HepG2 (cell line): ENCODE measurements around the gene TLR9. TPM values are rescaled to one million over a fixed set of nuclear protein-coding genes. Genes with fewer than 3 reads are reported as not detected.

Experiments
- DMAP1 ChIP-seq: IDR thresholded peaks from 2 replicates; pipeline ENCODE4 v1.6.1; 2016
- HNRNPL ChIP-seq: fragments of 200-400 bp; formaldehyde crosslinking; IDR thresholded peaks from 2 replicates; pipeline ENCODE4 v1.6.1; 2017; ENCODE audit warnings: mild to moderate bottlenecking, low read depth, low read length
- HOXA5 ChIP-seq: sonication (generic); formaldehyde crosslinking; IDR thresholded peaks from 2 replicates; pipeline ENCODE4 v1.4.0; 2020; ENCODE audit warnings: missing genetic modification reagents
- JUNB ChIP-seq: sonication (generic); formaldehyde crosslinking; IDR thresholded peaks from 2 replicates; pipeline ENCODE4 v1.8.0; 2022; ENCODE audit warnings: missing genetic modification reagents, mild to moderate bottlenecking, borderline replicate concordance
- MTF1 ChIP-seq: sonication (generic); formaldehyde crosslinking; IDR thresholded peaks from 2 replicates; pipeline ENCODE4 v1.5.0; 2020; ENCODE audit warnings: missing genetic modification reagents
- NCOA5 ChIP-seq: sonication (generic); formaldehyde crosslinking; IDR thresholded peaks from 2 replicates; pipeline ENCODE4 v1.4.0; 2020; ENCODE audit warnings: missing genetic modification reagents
- PHB2 ChIP-seq: fragments of 450-650 bp; IDR thresholded peaks from 2 replicates; pipeline ENCODE4 v1.6.1; 2018; ENCODE audit not compliant: partially characterized antibody
- PHF21A ChIP-seq: sonication (generic); formaldehyde crosslinking; IDR thresholded peaks from 2 replicates; pipeline ENCODE4 v1.5.0; 2020; ENCODE audit warnings: mild to moderate bottlenecking, missing genetic modification reagents
- PPARG ChIP-seq: conservative IDR thresholded peaks from 2 replicates; pipeline ENCODE4 v1.6.1; 2016; ENCODE audit warnings: missing biosample characterization, missing genetic modification reagents
- RFXANK ChIP-seq: IDR thresholded peaks from 2 replicates; pipeline ENCODE4 v1.6.1; 2016
- WIZ ChIP-seq: sonication (generic); formaldehyde crosslinking; IDR thresholded peaks from 2 replicates; pipeline ENCODE4 v1.5.1; 2020; ENCODE audit warnings: mild to moderate bottlenecking, missing genetic modification reagents
- ZFP36 ChIP-seq: fragments of 150-350 bp; IDR thresholded peaks from 2 replicates; pipeline ENCODE4 v1.6.1; 2018; ENCODE audit warnings: borderline replicate concordance, low read length, low read depth; ENCODE audit not compliant: partially characterized antibody
- ZFP90 ChIP-seq: sonication (generic); formaldehyde crosslinking; IDR thresholded peaks from 2 replicates; pipeline ENCODE4 v1.8.0; 2022; ENCODE audit warnings: missing genetic modification reagents, mild to moderate bottlenecking, inconsistent platforms, borderline replicate concordance
- ZNF260 ChIP-seq: sonication (generic); formaldehyde crosslinking; IDR thresholded peaks from 2 replicates; pipeline ENCODE4 v1.4.0; 2020; ENCODE audit warnings: missing genetic modification reagents, low read depth, mild to moderate bottlenecking, borderline replicate concordance
- ZNF782 ChIP-seq: sonication (generic); formaldehyde crosslinking; IDR thresholded peaks from 2 replicates; pipeline ENCODE4 v1.4.0; 2020; ENCODE audit warnings: missing genetic modification reagents, mild to moderate bottlenecking, borderline replicate concordance
- polyA plus RNA-seq, 8 experiments: library from polyadenylated mRNA; depleted of rRNA in 3 of 8; stranded (reverse) in 7 of 8; unstranded in 1 of 8; fragments of >200 nt; fragmentation: Illumina TruSeq in 4 of 8; extraction: Trizol in 4 of 8; gene quantifications; 2 replicates each; pipeline versions ENCODE4 v1.2.1 to v1.2.3, GENCODE V29; 2011 to 2016; ENCODE audit warnings: low read depth in 4 of 8, missing spikeins in 1 of 8, mixed read lengths in 1 of 8; ENCODE audit not compliant: insufficient read depth in 1 of 8
- total RNA-seq, 5 experiments: library from RNA; depleted of rRNA; stranded (reverse); fragments of >200 nt; fragmentation: Illumina TruSeq; extraction: Trizol; gene quantifications; 2 replicates each; pipeline ENCODE4 v1.2.3, GENCODE V29; 2016; ENCODE audit warnings: low read depth in 1 of 5
- TF ChIP-seq, protein P1 (sequence below): IDR thresholded peaks from 2 replicates; pipeline ENCODE4 v1.6.1; 2012; ENCODE audit warnings: low read depth, low read length, improper control_type of control experiment
- TF ChIP-seq, protein P2 (sequence below): sonication (generic); formaldehyde crosslinking; IDR thresholded peaks from 2 replicates; pipeline ENCODE4 v1.8.0; 2022; ENCODE audit warnings: mild to moderate bottlenecking, missing genetic modification reagents
- TF ChIP-seq, protein P3 (sequence below): sonication (generic); formaldehyde crosslinking; IDR thresholded peaks from 2 replicates; pipeline ENCODE4 v1.5.0; 2020; ENCODE audit warnings: mild to moderate bottlenecking, missing genetic modification reagents
- TF ChIP-seq, protein P4 (sequence below): sonication (generic); formaldehyde crosslinking; IDR thresholded peaks from 2 replicates; pipeline ENCODE4 v1.4.0; 2020; ENCODE audit warnings: missing genetic modification reagents
- TF ChIP-seq, protein P5 (sequence below): IDR thresholded peaks from 2 replicates; pipeline ENCODE4 v1.6.1; 2012; ENCODE audit warnings: inconsistent platforms

TLR9 gene
- total and polyA plus RNA-seq, 2 of the 13 experiments (the other 11 are each of a cell fraction or from before 2014, with no cell fraction given), result not detected

DNA sequence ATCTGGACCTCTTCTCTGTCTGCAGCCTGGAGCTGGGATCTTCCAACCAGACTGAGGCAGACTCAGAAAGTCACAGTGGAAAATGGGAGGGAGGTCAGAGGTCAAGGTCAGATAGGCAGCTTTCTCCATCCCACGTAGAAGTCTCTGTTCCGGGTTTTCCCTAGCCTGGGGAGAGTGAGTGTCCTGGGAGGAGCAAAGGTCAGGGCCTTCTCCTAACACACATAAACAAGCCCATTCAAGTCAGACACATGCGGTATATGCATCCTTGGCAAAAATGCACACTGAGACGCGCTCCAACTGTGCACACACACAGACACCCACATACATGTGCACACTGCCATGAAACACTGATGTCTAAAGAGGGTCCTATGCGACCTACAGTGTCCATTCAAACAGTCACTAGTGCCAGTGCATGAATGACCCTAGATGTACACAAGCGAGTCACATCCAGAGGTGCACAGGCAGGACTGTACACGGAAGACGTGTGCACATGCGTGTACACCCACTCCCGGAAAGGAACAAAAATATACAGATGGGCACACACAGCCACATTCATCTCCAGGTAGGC lies 12.8 kb upstream of the TLR9 start (continued):
- TF ChIP-seq, protein P1, sequence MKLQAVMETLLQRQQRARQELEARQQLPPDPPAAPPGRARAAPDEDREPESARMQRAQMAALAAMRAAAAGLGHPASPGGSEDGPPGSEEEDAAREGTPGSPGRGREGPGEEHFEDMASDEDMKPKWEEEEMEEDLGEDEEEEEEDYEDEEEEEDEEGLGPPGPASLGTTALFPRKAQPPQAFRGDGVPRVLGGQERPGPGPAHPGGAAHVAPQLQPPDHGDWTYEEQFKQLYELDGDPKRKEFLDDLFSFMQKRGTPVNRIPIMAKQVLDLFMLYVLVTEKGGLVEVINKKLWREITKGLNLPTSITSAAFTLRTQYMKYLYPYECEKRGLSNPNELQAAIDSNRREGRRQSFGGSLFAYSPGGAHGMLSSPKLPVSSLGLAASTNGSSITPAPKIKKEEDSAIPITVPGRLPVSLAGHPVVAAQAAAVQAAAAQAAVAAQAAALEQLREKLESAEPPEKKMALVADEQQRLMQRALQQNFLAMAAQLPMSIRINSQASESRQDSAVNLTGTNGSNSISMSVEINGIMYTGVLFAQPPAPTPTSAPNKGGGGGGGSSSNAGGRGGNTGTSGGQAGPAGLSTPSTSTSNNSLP, result no peak
- TF ChIP-seq PHF21A, result peak; percentile 75; the same call in 1 of the 2 replicates
- TF ChIP-seq, protein P2, sequence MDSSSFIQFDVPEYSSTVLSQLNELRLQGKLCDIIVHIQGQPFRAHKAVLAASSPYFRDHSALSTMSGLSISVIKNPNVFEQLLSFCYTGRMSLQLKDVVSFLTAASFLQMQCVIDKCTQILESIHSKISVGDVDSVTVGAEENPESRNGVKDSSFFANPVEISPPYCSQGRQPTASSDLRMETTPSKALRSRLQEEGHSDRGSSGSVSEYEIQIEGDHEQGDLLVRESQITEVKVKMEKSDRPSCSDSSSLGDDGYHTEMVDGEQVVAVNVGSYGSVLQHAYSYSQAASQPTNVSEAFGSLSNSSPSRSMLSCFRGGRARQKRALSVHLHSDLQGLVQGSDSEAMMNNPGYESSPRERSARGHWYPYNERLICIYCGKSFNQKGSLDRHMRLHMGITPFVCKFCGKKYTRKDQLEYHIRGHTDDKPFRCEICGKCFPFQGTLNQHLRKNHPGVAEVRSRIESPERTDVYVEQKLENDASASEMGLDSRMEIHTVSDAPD, result peak; percentile 46; the same call in 1 of the 2 replicates
- TF ChIP-seq ZFP36, result no peak
- TF ChIP-seq ZFP90 (CRISPR knock-in tag), result no peak
- TF ChIP-seq RFXANK (CRISPR knock-in tag), result no peak
- no peak for TF ChIP-seq MTF1 (CRISPR knock-in tag)
- no peak for TF ChIP-seq WIZ (CRISPR knock-in tag)
- TF ChIP-seq ZNF782, result no peak
- no peak for TF ChIP-seq HNRNPL
- no peak for TF ChIP-seq NCOA5 (CRISPR knock-in tag)
- TF ChIP-seq, protein P3, sequence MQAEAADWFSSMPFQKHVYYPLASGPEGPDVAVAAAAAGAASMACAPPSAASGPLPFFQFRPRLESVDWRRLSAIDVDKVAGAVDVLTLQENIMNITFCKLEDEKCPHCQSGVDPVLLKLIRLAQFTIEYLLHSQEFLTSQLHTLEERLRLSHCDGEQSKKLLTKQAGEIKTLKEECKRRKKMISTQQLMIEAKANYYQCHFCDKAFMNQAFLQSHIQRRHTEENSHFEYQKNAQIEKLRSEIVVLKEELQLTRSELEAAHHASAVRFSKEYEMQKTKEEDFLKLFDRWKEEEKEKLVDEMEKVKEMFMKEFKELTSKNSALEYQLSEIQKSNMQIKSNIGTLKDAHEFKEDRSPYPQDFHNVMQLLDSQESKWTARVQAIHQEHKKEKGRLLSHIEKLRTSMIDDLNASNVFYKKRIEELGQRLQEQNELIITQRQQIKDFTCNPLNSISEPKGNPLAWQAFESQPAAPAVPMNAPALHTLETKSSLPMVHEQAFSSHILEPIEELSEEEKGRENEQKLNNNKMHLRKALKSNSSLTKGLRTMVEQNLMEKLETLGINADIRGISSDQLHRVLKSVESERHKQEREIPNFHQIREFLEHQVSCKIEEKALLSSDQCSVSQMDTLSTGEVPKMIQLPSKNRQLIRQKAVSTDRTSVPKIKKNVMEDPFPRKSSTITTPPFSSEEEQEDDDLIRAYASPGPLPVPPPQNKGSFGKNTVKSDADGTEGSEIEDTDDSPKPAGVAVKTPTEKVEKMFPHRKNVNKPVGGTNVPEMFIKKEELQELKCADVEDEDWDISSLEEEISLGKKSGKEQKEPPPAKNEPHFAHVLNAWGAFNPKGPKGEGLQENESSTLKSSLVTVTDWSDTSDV (CRISPR knock-in tag), result no peak
- TF ChIP-seq, protein P4, sequence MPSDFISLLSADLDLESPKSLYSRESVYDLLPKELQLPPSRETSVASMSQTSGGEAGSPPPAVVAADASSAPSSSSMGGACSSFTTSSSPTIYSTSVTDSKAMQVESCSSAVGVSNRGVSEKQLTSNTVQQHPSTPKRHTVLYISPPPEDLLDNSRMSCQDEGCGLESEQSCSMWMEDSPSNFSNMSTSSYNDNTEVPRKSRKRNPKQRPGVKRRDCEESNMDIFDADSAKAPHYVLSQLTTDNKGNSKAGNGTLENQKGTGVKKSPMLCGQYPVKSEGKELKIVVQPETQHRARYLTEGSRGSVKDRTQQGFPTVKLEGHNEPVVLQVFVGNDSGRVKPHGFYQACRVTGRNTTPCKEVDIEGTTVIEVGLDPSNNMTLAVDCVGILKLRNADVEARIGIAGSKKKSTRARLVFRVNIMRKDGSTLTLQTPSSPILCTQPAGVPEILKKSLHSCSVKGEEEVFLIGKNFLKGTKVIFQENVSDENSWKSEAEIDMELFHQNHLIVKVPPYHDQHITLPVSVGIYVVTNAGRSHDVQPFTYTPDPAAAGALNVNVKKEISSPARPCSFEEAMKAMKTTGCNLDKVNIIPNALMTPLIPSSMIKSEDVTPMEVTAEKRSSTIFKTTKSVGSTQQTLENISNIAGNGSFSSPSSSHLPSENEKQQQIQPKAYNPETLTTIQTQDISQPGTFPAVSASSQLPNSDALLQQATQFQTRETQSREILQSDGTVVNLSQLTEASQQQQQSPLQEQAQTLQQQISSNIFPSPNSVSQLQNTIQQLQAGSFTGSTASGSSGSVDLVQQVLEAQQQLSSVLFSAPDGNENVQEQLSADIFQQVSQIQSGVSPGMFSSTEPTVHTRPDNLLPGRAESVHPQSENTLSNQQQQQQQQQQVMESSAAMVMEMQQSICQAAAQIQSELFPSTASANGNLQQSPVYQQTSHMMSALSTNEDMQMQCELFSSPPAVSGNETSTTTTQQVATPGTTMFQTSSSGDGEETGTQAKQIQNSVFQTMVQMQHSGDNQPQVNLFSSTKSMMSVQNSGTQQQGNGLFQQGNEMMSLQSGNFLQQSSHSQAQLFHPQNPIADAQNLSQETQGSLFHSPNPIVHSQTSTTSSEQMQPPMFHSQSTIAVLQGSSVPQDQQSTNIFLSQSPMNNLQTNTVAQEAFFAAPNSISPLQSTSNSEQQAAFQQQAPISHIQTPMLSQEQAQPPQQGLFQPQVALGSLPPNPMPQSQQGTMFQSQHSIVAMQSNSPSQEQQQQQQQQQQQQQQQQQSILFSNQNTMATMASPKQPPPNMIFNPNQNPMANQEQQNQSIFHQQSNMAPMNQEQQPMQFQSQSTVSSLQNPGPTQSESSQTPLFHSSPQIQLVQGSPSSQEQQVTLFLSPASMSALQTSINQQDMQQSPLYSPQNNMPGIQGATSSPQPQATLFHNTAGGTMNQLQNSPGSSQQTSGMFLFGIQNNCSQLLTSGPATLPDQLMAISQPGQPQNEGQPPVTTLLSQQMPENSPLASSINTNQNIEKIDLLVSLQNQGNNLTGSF, result no peak
- TF ChIP-seq JUNB (CRISPR knock-in tag), result peak; percentile 44; the same call in 1 of the 2 replicates
- TF ChIP-seq, protein P5, sequence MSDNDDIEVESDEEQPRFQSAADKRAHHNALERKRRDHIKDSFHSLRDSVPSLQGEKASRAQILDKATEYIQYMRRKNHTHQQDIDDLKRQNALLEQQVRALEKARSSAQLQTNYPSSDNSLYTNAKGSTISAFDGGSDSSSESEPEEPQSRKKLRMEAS, result peak; percentile 80
- TF ChIP-seq DMAP1 (CRISPR knock-in tag), result peak; percentile 55; the same call in 1 of the 2 replicates
- peak; percentile 86 for TF ChIP-seq PPARG (CRISPR knock-in tag)
- no peak for TF ChIP-seq ZNF260
- 0 out of 2 replicates have a peak, but pooled peaks have one; percentile 27 for TF ChIP-seq HOXA5 (CRISPR knock-in tag)
- TF ChIP-seq PHB2, result no peak
